Cardiac muscle cell (in vitro differentiated cells and primary cell): Measurements from ENCODE around the gene SDF4. TPM values are rescaled to one million over a fixed set of nuclear protein-coding genes. Genes with fewer than 3 reads are reported as not detected.
A peak's percentile ranks its signal among the peaks of the same experiment; 100 is the strongest.

Source experiments
- DNase-seq, 2 donors: peaks; one replicate each; pipeline versions ENCODE4 v3.0.0 to v3.0.0-alpha.2; 2010 to 2017; ENCODE audit warnings: low read depth in 1 of 2, low spot score in 1 of 2
- H3K27ac ChIP-seq: fragments of 200-600 bp; sonication (generic); 2 replicates; pipeline ENCODE4 v1.5.1; 2016
- H3K27me3 ChIP-seq: fragments of 200-600 bp; sonication (generic); 2 replicates; pipeline ENCODE4 v1.6.0; 2016; ENCODE audit warnings: control low read depth
- H3K36me3 ChIP-seq: fragments of 200-600 bp; sonication (generic); 2 replicates; pipeline ENCODE4 v1.5.1; 2016; ENCODE audit warnings: control low read depth
- H3K4me1 ChIP-seq: fragments of 200-600 bp; sonication (generic); 2 replicates; pipeline ENCODE4 v1.8.1; 2017; ENCODE audit warnings: low read depth, mild to moderate bottlenecking, mixed run types
- H3K4me3 ChIP-seq: fragments of 200-600 bp; sonication (generic); 2 replicates; pipeline ENCODE4 v1.5.1; 2016; ENCODE audit warnings: mild to moderate bottlenecking
- H3K9me3 ChIP-seq: fragments of 200-600 bp; sonication (generic); 2 replicates; pipeline ENCODE4 v1.5.1; 2017; ENCODE audit warnings: low read depth, mild to moderate bottlenecking, control low read depth
- polyA plus RNA-seq: library from polyadenylated mRNA; unstranded; fragments of >200 nt; fragmentation: Nextera tagmentation; extraction: Ambion mirVana; gene quantifications from 2 replicates; pipeline ENCODE4 v1.2.1, GENCODE V29; 2016
- total RNA-seq: library from RNA; depleted of rRNA; stranded (reverse); fragments of >200 nt; gene quantifications from 2 replicates; pipeline ENCODE4 v1.2.3, GENCODE V29; 2016
- TF ChIP-seq, protein P1 (sequence below): IDR thresholded peaks from 2 replicates; pipeline ENCODE4 v1.5.1; 2012; ENCODE audit warnings: low read depth, mild to moderate bottlenecking, low read length

Gene SDF4
- total and polyA plus RNA-seq, 2 experiments from 2014 or later, result 148 to 180 TPM

DNA sequence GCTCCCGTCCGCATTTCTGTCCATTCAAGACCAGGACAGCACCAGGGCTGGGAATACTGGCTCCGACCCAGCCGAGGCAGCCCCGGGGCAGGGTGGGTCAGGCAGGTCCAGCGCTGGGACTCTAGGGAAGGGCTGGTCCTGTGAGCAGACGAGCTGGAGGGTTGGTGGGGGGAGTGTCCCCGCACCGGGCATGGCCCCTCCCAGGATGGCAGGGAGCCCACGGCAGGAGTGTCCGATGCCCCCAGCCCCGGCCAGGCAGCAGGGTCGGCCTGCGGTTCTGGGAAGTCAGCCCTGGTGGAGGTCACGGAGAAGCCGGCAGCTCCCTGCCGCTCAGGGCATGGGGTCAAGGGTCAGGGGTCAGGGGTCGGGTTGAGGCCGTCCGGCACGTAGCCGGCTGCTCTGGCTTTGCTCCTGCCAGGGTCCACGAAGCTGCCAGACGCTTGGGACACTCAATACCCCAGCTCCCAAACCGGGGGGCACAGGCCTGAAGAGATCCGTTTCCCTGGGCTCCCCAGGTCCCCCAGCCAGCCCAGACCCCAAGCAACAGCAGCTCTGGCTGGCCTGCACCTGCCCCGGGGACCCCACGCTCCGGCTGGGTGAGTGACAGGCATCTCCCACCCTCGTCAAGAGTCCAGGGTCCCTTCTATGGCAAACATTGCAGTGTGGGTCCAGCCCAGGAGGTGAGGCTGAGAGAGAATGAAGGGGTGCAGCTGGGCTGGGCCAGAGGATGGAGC is 8.0 kb upstream of the SDF4 start:
- no peak for DNase-seq
- Histone ChIP-seq H3K9me3 (no peaks in the 10 kb centered on the region), H3K4me1 (peaks cover 5% of the 10 kb centered on the region), H3K36me3 (no peaks in the 10 kb centered on the region), H3K4me3 (no peak overlapping the region), H3K27me3 (no peaks in the 10 kb centered on the region), H3K27ac (no peak overlapping the region)
- TF ChIP-seq, protein P1, sequence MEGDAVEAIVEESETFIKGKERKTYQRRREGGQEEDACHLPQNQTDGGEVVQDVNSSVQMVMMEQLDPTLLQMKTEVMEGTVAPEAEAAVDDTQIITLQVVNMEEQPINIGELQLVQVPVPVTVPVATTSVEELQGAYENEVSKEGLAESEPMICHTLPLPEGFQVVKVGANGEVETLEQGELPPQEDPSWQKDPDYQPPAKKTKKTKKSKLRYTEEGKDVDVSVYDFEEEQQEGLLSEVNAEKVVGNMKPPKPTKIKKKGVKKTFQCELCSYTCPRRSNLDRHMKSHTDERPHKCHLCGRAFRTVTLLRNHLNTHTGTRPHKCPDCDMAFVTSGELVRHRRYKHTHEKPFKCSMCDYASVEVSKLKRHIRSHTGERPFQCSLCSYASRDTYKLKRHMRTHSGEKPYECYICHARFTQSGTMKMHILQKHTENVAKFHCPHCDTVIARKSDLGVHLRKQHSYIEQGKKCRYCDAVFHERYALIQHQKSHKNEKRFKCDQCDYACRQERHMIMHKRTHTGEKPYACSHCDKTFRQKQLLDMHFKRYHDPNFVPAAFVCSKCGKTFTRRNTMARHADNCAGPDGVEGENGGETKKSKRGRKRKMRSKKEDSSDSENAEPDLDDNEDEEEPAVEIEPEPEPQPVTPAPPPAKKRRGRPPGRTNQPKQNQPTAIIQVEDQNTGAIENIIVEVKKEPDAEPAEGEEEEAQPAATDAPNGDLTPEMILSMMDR, result no peak

DNA sequence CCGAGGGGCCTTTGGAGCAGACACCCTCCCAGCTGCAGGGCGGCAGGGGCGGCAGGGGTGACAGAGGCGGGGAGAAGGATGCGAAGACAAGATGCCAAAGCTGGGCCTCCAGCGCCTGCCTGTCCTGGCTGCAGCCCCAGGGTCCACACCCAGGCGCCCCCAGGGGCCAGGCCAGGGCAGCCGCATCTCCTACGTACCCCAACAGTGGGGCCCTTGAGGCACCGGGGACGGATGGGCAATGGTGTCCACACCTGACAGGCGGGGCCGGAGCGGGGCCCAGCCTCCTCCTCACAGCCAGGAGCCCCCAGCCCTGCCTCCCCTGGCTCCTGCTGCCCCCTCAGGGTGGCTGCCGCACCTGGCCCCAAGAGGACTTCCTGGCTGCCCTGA is 7.4 kb upstream of the SDF4 start:
- TF ChIP-seq, protein P1, result no peak
- no peaks in the 10 kb centered on the region for H3K9me3 ChIP-seq
- no peaks in the 10 kb centered on the region for H3K27me3 ChIP-seq
- no peaks in the 10 kb centered on the region for H3K36me3 ChIP-seq
- H3K27ac ChIP-seq, result no peak overlapping the region
- DNase-seq, result no peak
- peaks cover 5% of the 10 kb centered on the region for H3K4me1 ChIP-seq
- H3K4me3 ChIP-seq, result no peak overlapping the region

DNA sequence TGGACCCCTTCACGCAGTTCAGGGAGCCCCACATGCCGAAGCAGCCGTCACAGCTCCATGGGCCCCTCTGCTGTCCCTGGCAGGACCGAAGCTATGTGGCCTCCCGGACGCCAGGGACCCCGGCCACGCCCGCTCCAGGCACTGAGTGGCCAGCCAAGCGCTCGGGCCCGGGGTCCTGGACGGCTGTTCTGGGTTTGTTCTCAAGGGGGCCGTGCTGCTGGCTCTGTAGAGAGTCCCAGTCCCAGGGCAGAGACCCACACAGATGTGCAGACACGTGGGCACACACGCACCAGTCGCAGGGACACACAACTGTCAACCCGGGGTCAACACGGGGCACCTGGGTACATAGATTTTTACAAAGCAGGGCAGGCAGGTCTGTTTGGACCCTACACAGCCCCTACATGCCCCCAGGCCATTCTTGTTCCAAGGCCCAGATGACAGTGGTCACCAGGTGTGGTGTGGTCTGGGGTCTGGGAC is 6.9 kb upstream of the SDF4 start:
- H3K4me3 ChIP-seq, result no peak overlapping the region
- H3K27ac ChIP-seq, result no peak overlapping the region
- no peaks in the 10 kb centered on the region for H3K9me3 ChIP-seq
- DNase-seq, result no peak
- H3K36me3 ChIP-seq, result no peaks in the 10 kb centered on the region
- TF ChIP-seq, protein P1, result no peak
- peaks cover 5% of the 10 kb centered on the region for H3K4me1 ChIP-seq
- no peaks in the 10 kb centered on the region for H3K27me3 ChIP-seq

DNA sequence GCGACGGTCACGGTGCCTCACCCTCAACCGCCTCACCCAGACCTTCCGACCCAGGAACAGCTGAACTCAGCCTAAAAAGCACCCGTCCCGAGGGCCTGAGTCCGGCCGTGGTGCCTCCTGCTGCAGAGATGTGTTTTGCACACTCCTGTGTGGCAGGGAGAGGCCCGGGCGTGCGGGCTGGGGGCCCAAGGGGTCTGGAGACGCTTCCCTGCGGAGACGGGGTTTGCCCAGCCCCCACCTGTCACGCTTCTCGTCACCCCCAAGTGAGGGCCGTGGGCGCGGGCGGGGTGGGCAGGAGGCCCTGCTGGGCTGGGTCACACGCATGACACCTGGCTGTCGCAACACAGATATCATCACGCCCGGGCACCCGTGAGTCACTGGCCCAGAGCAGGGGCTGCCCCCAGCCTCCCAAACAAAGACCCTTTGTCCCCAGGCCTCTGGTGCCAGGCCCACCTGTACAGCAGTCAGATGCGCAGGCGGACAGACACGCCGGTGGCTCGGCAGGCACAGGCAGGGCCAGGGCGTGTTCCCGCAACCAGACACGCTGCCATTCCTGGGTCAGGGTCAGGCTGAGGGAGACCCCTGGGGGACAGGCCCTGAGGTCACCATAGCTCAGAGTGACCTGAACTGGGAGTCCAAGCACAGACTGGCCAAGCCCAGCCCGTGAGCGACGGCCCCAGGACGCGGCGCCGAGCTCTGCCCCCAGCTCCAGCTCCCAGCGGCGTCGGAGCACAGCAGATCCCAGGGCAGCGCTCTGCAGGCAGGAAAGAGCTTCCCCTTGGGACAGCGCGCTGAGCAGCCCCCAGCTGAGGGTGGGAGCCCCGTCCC is 6.3 kb upstream of the SDF4 start:
- DNase-seq, result no peak
- peaks cover 5% of the 10 kb centered on the region for H3K4me1 ChIP-seq
- H3K9me3 ChIP-seq, result no peaks in the 10 kb centered on the region
- H3K27ac ChIP-seq, result no peak overlapping the region
- TF ChIP-seq, protein P1, result no peak
- no peak overlapping the region for H3K4me3 ChIP-seq
- H3K27me3 ChIP-seq, result no peaks in the 10 kb centered on the region
- no peaks in the 10 kb centered on the region for H3K36me3 ChIP-seq

DNA sequence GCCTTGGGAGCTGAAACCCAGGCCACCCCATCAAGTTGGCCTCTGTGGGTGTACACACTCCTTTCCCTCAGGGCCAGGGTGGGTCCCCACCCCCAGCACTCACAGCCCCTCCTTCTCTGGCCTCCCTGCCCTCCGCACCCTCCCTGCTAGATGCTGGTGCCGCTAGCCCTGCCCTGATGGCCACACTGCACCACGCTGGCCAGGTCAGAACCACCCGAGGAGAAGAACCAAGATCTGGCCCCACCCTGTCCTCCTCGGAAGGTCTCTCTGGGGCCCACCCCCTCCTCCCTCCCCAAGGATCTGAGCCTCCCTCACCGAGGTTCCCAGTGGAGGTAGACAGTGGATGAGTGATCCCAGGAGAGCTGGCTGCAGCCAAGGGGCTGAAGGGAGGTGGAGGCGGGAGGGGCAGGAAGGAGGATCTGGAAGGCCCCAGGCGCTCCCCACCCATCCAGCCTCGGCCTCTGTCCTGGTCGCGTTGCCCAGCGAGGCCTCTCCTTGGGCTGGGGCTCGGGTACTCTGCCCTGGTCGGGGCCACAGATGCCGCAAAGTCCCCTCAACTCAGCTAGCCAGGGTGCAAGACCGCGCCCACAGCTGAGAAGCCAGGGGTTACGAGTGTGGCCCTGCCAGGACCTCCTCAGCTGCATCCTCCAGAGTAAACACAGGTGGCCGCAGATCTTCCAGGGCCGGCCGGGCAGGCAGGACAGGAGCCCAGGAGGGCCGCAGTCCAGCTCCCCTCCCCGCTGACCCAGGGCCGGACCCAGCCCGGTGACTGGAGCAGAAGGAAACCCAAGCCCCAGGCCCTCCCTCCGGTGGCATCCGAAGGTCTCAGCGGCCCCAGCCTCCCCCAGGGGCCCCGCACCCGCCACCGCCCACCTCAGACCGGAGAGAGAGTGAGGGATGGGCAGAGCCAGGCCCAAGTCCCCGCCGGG is 5.4 kb upstream of the SDF4 start:
- DNase-seq, result no peak
- Histone ChIP-seq H3K9me3 (no peaks in the 10 kb centered on the region), H3K4me1 (peaks cover 5% of the 10 kb centered on the region), H3K36me3 (no peaks in the 10 kb centered on the region), H3K27me3 (no peaks in the 10 kb centered on the region), H3K27ac (peak overlapping the region; percentile 52), H3K4me3 (no peak overlapping the region)
- TF ChIP-seq, protein P1, result no peak
